Gastroesophageal sphincter (tissue), 3 donors: ENCODE results near the gene PLAU.

ENCODE experiments used
- CTCF ChIP-seq, 4 experiments: fragments of 200-600 bp in 2 of 4; fragments of 450-650 bp in 2 of 4; sonication (generic) in 1 of 4; IDR thresholded peaks; one replicate each; pipeline ENCODE4 v1.5.1; 2017 to 2019; ENCODE audit warnings: antibody characterized with exemption in 4 of 4, mild to moderate bottlenecking in 2 of 4, moderate library complexity in 2 of 4
- POLR2AphosphoS5 ChIP-seq: sonication (generic); formaldehyde crosslinking; IDR thresholded peaks from one replicate; pipeline ENCODE4 v1.6.1; 2017; ENCODE audit warnings: antibody characterized with exemption

GRCh38 chr10:73955719-73956118 lies 44.8 kb downstream of the PLAU start:
- no peak for TF ChIP-seq CTCF (IDR thresholded peaks at IDR 0.05)
- no peak for TF ChIP-seq POLR2AphosphoS5
